Mesendoderm (in vitro differentiated cells): ENCODE results near the gene PRND.
A peak's percentile ranks its signal among the peaks of the same experiment; 100 is the strongest.

ENCODE experiments used
- DNase-seq: peaks from one replicate; pipeline ENCODE4 v3.0.0; 2013
- H2AK5ac ChIP-seq: 2 replicates; pipeline ENCODE4 v1.6.1; 2013; ENCODE audit warnings: low read length, inconsistent platforms
- H2BK120ac ChIP-seq: 2 replicates; pipeline ENCODE4 v1.6.1; 2013; ENCODE audit warnings: low read depth, mild to moderate bottlenecking, low read length, moderate library complexity, mixed read lengths
- H2BK15ac ChIP-seq: replicated peaks from 2 replicates; pipeline ENCODE4 v1.6.1; 2013; ENCODE audit warnings: low read depth, mild to moderate bottlenecking, moderate library complexity
- H2BK5ac ChIP-seq: 2 replicates; pipeline ENCODE4 v1.6.1; 2013; ENCODE audit warnings: low read length, inconsistent platforms
- H3K18ac ChIP-seq: 2 replicates; pipeline ENCODE4 v1.6.1; 2013; ENCODE audit warnings: mild to moderate bottlenecking, low read length, mixed read lengths
- H3K23ac ChIP-seq: one replicate; pipeline ENCODE4 v1.6.1; 2013; ENCODE audit warnings: low read length
- H3K27ac ChIP-seq: 2 replicates; pipeline ENCODE4 v1.5.1; 2013; ENCODE audit warnings: low read depth, mild to moderate bottlenecking, inconsistent platforms, low read length, moderate library complexity
- H3K27me3 ChIP-seq: 2 replicates; pipeline ENCODE4 v1.6.1; 2013; ENCODE audit warnings: low read length, control low read depth, mild to moderate bottlenecking, inconsistent platforms; ENCODE audit not compliant: insufficient read depth, poor library complexity
- H3K36me3 ChIP-seq: 2 replicates; pipeline ENCODE4 v1.6.1; 2013; ENCODE audit warnings: low read length, inconsistent platforms; ENCODE audit not compliant: control insufficient read depth, insufficient read depth
- H3K4ac ChIP-seq: one replicate; pipeline ENCODE4 v1.6.1; 2013; ENCODE audit warnings: low read depth, mild to moderate bottlenecking, low read length, moderate library complexity
- H3K4me1 ChIP-seq: 2 replicates; pipeline ENCODE4 v1.6.1; 2013; ENCODE audit warnings: low read depth, low read length, inconsistent platforms; ENCODE audit not compliant: control insufficient read depth
- H3K4me2 ChIP-seq: 2 replicates; pipeline ENCODE4 v1.6.1; 2013; ENCODE audit warnings: low read length
- H3K4me3 ChIP-seq: 2 replicates; pipeline ENCODE4 v1.5.1; 2013; ENCODE audit warnings: mild to moderate bottlenecking, low read length
- H3K56ac ChIP-seq: one replicate; pipeline ENCODE4 v1.6.1; 2013; ENCODE audit warnings: low read length
- H3K79me1 ChIP-seq: 2 replicates; pipeline ENCODE4 v1.6.1; 2013; ENCODE audit warnings: low read length, inconsistent platforms
- H3K79me2 ChIP-seq: 2 replicates; pipeline ENCODE4 v1.6.1; 2013; ENCODE audit warnings: mild to moderate bottlenecking, low read length; ENCODE audit not compliant: control insufficient read depth, insufficient read depth
- H3K9ac ChIP-seq: 2 replicates; pipeline ENCODE4 v1.6.1; 2013; ENCODE audit warnings: low read length, inconsistent platforms
- H4K5ac ChIP-seq: one replicate; pipeline ENCODE4 v1.6.1; 2013; ENCODE audit warnings: low read length
- H4K8ac ChIP-seq: one replicate; pipeline ENCODE4 v1.6.1; 2013; ENCODE audit warnings: low read depth, mild to moderate bottlenecking, control low read depth, low read length, moderate library complexity
- WGBS: extraction: QIAGEN DNeasy Blood & Tissue Kit; methylation state at CpG from one replicate; pipeline ENCODE4 v1.1.7; 2013; ENCODE audit warnings: low lambda C conversion rate, missing lambda C conversion rate; ENCODE audit not compliant: insufficient coverage; ENCODE audit errors: extremely low coverage; 5-methylcytosine and 5-hydroxymethylcytosine counted together

Gene PRND

DNA sequence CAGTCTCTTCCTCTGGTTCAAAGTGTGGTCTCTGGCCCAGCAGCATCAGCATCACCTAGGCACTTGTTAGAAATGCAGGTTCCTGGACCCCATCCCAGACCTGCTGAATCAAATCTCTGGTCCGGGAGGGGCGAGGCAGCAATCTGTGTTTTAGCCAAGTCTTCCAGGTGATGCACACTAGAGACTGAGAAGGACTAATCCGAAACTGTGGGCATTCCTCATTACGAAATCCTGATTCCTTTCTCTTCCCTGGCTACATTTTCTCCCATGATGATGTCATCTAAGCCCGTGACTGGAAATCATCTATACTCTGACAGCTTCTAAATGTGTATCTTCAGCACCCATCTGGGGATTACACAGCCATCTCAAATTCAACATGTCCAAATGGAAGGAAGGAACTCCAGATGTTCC lies 39.7 kb upstream of the PRND start:
- no peak overlapping the region for H2BK120ac ChIP-seq
- H2AK5ac ChIP-seq = no peak overlapping the region
- H2BK15ac ChIP-seq = no peak overlapping the region
- H3K27me3 ChIP-seq = no peaks in the 10 kb centered on the region
- no peak overlapping the region for H3K23ac ChIP-seq
- H3K36me3 ChIP-seq = no peaks in the 10 kb centered on the region
- no peak for DNase-seq
- no peaks in the 10 kb centered on the region for H3K4me1 ChIP-seq
- H3K27ac ChIP-seq = no peak overlapping the region
- H3K4me2 ChIP-seq = no peak overlapping the region
- no peak overlapping the region for H4K8ac ChIP-seq
- no peak overlapping the region for H2BK5ac ChIP-seq
- no peaks in the 10 kb centered on the region for H3K79me2 ChIP-seq
- H3K79me1 ChIP-seq = no peaks in the 10 kb centered on the region
- no peak overlapping the region for H4K5ac ChIP-seq
- no CpG with 5 or more reads among the region's 5 CpGs for WGBS
- H3K9ac ChIP-seq = no peak overlapping the region
- H3K4me3 ChIP-seq = no peak overlapping the region
- no peak overlapping the region for H3K4ac ChIP-seq
- H3K18ac ChIP-seq = no peak overlapping the region
- H3K56ac ChIP-seq = no peak overlapping the region

DNA sequence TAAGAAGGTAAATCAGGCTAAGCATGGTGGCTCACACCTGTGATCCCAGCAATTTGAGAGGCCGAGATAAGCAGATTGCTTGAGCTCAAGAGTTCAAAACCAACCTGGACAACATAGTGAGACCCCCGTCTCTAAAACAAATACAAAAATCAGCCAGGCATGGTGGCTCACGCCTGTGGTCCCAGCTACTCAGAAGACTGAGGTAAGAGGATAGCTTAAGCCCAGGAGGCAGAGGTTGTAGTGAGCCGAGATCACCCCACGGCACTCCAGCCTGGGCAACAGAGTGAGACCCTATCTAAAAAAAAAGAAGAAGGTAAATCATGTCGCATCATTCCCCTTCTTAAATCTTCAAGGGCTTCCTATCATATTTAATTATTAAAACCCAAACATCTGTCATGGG lies 39.0 kb upstream of the PRND start:
- Histone ChIP-seq H3K18ac (no peak overlapping the region), H3K23ac (no peak overlapping the region), H3K27me3 (no peaks in the 10 kb centered on the region), H2BK120ac (no peak overlapping the region), H4K8ac (no peak overlapping the region), H3K36me3 (no peaks in the 10 kb centered on the region), H3K56ac (no peak overlapping the region), H3K4me2 (no peak overlapping the region), H3K4me1 (no peaks in the 10 kb centered on the region), H2BK5ac (no peak overlapping the region), H3K4me3 (no peak overlapping the region), H3K79me2 (no peaks in the 10 kb centered on the region), H4K5ac (no peak overlapping the region), H3K27ac (no peak overlapping the region), H3K79me1 (no peaks in the 10 kb centered on the region), H3K4ac (no peak overlapping the region), H2AK5ac (no peak overlapping the region), H2BK15ac (no peak overlapping the region), H3K9ac (no peak overlapping the region)
- WGBS = no CpG with 5 or more reads among the region's 6 CpGs
- no peak for DNase-seq

DNA sequence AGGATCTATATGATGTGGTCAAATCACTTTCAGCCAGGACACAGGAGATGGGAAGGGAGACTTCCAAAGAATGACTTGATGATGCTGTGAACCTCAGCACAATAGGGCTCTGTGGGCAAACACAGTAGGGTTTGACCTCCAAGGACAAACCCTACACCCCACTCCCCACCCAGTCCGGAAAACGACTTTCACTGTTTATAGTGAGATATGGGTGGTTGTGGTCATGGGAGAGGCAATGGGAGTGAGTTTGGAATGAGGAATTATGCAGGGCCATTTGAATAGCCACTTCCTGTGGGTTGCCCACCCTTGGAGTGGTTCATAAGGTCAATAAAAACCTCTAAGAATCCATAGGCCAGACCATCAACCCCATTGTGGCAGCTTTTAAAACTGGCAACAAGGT lies 38.4 kb upstream of the PRND start:
- Histone ChIP-seq H3K36me3 (no peaks in the 10 kb centered on the region), H2BK15ac (no peak overlapping the region)
- no CpG with 5 or more reads among the region's 2 CpGs for WGBS

DNA sequence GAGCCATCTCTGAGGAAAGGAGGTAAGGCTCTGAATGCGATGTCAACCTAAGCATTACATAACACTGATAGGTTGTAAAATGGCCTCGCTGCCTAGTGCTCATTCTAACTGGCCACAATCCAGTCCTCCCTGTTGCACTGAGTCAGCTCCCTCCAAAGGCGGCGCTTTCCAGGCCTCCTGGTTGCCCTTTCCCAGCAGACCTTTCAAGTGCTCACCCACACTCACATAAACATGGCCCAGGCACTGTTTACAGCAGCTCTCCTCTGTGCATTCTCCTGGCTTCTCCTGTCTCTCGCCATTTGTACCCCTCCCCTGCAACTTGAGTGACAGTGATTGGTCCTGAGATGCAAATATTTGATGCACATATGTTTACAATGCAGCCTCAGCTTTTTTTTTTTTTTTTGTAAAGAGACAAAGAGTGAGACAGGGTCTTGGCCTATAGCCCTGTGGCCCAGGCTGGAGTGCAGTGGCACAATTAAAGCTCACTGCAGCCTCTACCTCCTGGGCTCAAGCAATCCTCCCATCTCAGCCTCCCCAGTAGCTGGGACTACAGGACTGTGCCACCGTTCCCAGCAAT lies 36.8 kb upstream of the PRND start:
- Histone ChIP-seq H2AK5ac (no peak overlapping the region), H3K56ac (no peak overlapping the region), H3K27ac (no peak overlapping the region), H3K4me2 (no peak overlapping the region), H3K23ac (no peak overlapping the region), H4K5ac (no peak overlapping the region), H2BK15ac (no peak overlapping the region), H3K36me3 (no peaks in the 10 kb centered on the region), H4K8ac (no peak overlapping the region), H3K27me3 (no peaks in the 10 kb centered on the region), H3K4me3 (no peak overlapping the region), H2BK5ac (no peak overlapping the region), H3K4ac (no peak overlapping the region), H3K4me1 (no peaks in the 10 kb centered on the region), H3K18ac (no peak overlapping the region), H3K9ac (no peak overlapping the region), H3K79me1 (peaks cover 3% of the 10 kb centered on the region), H2BK120ac (no peak overlapping the region), H3K79me2 (peaks cover 5% of the 10 kb centered on the region)
- no CpG with 5 or more reads among the region's 6 CpGs for WGBS
- DNase-seq = peak; percentile 34

More for the DNA sequence above, 38.4 kb upstream of the PRND start:
- no peak overlapping the region for H4K5ac ChIP-seq
- no peak overlapping the region for H2BK120ac ChIP-seq
- H3K79me1 ChIP-seq = peaks cover 1% of the 10 kb centered on the region
- no peaks in the 10 kb centered on the region for H3K4me1 ChIP-seq
- no peak overlapping the region for H3K9ac ChIP-seq
- H3K4me3 ChIP-seq = no peak overlapping the region
- H3K4ac ChIP-seq = no peak overlapping the region
- no peak overlapping the region for H3K27ac ChIP-seq
- no peak overlapping the region for H3K18ac ChIP-seq
- H2BK5ac ChIP-seq = no peak overlapping the region
- H4K8ac ChIP-seq = no peak overlapping the region
- H3K56ac ChIP-seq = no peak overlapping the region
- H3K27me3 ChIP-seq = no peaks in the 10 kb centered on the region
- H3K4me2 ChIP-seq = no peak overlapping the region
- H3K23ac ChIP-seq = no peak overlapping the region
- DNase-seq = no peak
- no peak overlapping the region for H2AK5ac ChIP-seq
- H3K79me2 ChIP-seq = peaks cover 2% of the 10 kb centered on the region

DNA sequence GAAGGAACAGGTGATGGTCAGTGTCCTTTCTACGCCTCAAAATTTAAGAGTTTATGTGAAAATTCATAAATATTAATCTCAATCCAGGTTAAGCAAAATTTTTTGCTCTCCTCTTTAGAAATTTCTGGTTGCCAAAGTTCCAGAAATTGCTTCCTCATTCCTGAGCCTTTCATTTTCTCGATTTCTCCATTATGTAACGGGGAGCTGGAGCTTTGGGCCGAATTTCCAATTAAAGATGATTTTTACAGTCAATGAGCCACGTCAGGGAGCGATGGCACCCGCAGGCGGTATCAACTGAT lies 35.8 kb upstream of the PRND start:
- Histone ChIP-seq H4K5ac (no peak overlapping the region), H3K4me3 (peak overlapping the region; percentile 7), H3K23ac (no peak overlapping the region), H3K27ac (peak overlapping the region; percentile 70), H2BK120ac (no peak overlapping the region), H3K9ac (peak overlapping the region; percentile 61), H3K4me2 (no peak overlapping the region), H2BK15ac (no peak overlapping the region), H3K4ac (no peak overlapping the region), H3K36me3 (no peaks in the 10 kb centered on the region), H3K18ac (no peak overlapping the region), H3K27me3 (no peaks in the 10 kb centered on the region), H2AK5ac (no peak overlapping the region), H3K79me1 (peaks cover 3% of the 10 kb centered on the region), H4K8ac (no peak overlapping the region), H3K4me1 (no peaks in the 10 kb centered on the region), H2BK5ac (no peak overlapping the region), H3K56ac (peak overlapping the region; percentile 89), H3K79me2 (peaks cover 5% of the 10 kb centered on the region)
- no CpG with 5 or more reads among the region's 8 CpGs for WGBS
- DNase-seq = no peak

DNA sequence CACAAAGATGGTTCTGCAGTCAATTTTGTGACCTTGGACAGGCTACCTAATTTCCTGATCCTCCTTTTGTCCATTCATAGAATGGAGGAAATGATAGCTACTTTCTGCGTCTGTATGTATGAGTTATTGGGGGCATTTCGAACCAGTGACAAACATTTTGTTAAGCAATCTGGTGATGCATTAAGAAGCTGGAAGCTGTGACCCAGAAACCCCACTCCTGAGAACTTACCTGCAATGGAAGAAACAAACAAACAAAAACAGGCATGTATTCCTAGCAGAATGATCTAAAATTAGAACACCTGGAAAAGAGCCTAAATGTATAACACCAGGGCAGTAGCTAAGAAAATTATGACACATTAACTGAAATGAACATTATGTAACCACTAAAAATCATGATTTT lies 33.4 kb upstream of the PRND start:
- no peak overlapping the region for H3K4me3 ChIP-seq
- H3K18ac ChIP-seq = no peak overlapping the region
- H2AK5ac ChIP-seq = no peak overlapping the region
- no peak overlapping the region for H2BK15ac ChIP-seq
- no CpG with 5 or more reads among the region's 2 CpGs for WGBS
- H3K9ac ChIP-seq = no peak overlapping the region
- H3K36me3 ChIP-seq = no peaks in the 10 kb centered on the region
- H3K4me2 ChIP-seq = no peak overlapping the region
- peaks cover 3% of the 10 kb centered on the region for H3K79me1 ChIP-seq
- no peaks in the 10 kb centered on the region for H3K4me1 ChIP-seq
- H3K56ac ChIP-seq = no peak overlapping the region
- no peak overlapping the region for H2BK5ac ChIP-seq
- H3K27ac ChIP-seq = no peak overlapping the region
- no peak overlapping the region for H3K4ac ChIP-seq
- H3K79me2 ChIP-seq = peaks cover 7% of the 10 kb centered on the region
- DNase-seq = no peak
- no peaks in the 10 kb centered on the region for H3K27me3 ChIP-seq
- H4K5ac ChIP-seq = no peak overlapping the region
- H4K8ac ChIP-seq = no peak overlapping the region
- no peak overlapping the region for H3K23ac ChIP-seq
- H2BK120ac ChIP-seq = no peak overlapping the region
